Measurements from ENCODE around the gene EML1.

EML1 gene

DNA sequence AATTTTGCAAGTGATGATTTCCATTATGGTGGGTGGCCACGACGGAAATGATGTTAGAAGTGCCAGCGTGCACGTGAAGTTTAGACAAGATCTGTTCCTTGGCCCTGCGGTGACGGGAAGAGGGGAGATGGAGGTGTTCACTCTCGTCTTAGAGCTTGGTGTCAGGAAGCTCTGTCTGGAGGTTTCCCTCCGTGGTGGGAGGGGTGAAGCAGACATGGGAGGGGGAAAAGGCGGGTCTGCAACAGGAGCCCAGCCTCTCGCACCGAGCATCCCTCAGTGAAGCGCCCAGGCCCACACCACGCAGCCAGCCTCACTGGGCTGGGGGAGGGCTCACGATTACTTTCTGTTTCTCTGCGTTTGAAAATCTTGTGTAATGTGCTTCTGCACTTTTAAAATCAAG, 26.3 kb downstream of the EML1 start:
- peak overlapping the region; percentile 23 for H3K4me3 ChIP-seq (ENCODE audit: low read depth, low read length)
- DNase-seq (ENCODE audit: low read depth): peak; percentile 3
- TF ChIP-seq, protein P1, sequence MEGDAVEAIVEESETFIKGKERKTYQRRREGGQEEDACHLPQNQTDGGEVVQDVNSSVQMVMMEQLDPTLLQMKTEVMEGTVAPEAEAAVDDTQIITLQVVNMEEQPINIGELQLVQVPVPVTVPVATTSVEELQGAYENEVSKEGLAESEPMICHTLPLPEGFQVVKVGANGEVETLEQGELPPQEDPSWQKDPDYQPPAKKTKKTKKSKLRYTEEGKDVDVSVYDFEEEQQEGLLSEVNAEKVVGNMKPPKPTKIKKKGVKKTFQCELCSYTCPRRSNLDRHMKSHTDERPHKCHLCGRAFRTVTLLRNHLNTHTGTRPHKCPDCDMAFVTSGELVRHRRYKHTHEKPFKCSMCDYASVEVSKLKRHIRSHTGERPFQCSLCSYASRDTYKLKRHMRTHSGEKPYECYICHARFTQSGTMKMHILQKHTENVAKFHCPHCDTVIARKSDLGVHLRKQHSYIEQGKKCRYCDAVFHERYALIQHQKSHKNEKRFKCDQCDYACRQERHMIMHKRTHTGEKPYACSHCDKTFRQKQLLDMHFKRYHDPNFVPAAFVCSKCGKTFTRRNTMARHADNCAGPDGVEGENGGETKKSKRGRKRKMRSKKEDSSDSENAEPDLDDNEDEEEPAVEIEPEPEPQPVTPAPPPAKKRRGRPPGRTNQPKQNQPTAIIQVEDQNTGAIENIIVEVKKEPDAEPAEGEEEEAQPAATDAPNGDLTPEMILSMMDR (conservative IDR thresholded peaks at IDR 0.05; ENCODE audit: low read depth, low read length): no peak

DNA sequence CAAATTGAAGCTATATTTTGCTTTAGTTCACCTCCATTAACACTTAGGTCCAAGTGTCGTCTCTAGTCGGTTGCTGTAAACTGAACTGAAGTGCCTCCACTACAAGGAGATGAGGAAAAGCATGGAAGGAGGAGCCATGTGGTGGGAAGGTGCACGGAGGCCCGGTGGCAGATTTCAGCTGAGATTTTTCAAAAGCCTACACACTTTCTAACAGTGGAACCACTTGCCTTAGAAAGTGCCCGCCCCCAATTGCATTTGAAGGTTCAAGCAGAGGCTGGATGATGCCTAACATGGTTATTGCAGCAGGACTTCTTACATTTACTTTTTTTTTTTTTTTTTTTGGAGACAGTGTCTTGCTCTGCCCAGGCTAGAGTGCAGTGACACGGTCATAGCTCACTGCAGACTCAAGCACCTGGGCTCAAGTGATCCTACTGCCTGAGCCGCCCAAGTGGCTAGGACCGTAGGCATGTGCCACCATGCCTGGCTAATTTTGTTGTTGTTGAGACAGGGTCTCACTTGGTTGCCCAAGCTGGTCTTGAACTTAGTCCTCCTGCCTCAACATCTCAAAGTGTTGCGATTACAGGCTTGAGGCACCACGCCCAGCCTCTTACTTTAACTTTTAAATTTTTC, 27.6 kb downstream of the EML1 start:
- DNase-seq (ENCODE audit: low read depth): no peak
- TF ChIP-seq, protein P1 (conservative IDR thresholded peaks at IDR 0.05; ENCODE audit: low read depth, low read length): no peak
- no peak overlapping the region for H3K4me3 ChIP-seq (ENCODE audit: low read depth, low read length)

DNA sequence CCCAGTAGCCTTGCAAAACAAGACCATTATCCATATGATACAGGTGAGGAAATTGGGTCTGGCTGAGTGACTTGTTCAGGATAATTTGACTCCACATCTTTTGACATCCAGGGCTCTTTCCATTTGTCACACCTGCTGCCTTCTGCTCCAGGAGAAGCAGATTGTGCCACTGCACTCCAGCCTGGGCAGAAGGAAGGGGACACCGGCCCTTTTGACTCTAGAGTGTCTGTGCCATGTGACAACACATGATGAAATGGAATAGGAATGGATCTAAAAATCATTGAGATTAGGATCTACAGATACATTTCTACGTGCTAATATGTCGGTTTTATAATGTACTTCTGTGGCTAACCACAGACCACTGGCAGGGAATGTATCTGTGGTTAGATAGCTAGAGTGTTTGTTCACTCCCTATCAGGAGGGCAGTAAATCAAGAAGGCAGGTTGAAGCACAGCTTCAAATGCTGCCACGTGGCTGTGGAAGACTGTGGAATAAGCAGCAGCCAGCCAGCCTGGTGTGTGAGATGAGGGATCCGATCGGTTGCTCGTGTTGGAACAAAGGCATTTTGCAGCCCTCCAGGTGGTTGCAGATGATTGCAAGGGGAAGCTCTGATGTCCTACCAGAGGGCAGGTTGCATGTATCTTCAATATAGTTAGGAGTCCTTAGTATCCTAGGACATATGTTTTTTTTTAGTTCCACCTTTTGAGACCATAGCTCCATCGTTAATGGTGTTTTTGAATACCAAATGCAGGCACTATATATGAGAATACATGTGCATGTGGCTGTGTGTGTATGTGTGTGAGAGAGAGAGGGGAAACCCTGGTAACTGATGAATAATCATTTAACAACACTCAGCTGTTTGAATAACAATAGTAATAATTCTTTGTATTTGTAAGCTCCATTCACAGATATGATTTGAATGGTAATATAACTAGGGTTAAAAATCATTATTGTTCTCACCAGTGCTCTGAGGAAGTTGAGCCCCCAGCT, 28.6 kb downstream of the EML1 start:
- H3K4me3 ChIP-seq (ENCODE audit: low read depth, low read length): no peak overlapping the region
- DNase-seq (ENCODE audit: low read depth): peak; percentile 72
- TF ChIP-seq, protein P1 (conservative IDR thresholded peaks at IDR 0.05; ENCODE audit: low read depth, low read length): no peak

- TF ChIP-seq, protein P1 (conservative IDR thresholded peaks at IDR 0.05; ENCODE audit: low read depth, low read length): no peak
- H3K4me3 ChIP-seq (ENCODE audit: low read depth, low read length): no peak overlapping the region
- DNase-seq (ENCODE audit: low read depth): no peak
Observed at GRCh38 chr14:99822800-99823455, 29.7 kb downstream of the EML1 start.

DNA sequence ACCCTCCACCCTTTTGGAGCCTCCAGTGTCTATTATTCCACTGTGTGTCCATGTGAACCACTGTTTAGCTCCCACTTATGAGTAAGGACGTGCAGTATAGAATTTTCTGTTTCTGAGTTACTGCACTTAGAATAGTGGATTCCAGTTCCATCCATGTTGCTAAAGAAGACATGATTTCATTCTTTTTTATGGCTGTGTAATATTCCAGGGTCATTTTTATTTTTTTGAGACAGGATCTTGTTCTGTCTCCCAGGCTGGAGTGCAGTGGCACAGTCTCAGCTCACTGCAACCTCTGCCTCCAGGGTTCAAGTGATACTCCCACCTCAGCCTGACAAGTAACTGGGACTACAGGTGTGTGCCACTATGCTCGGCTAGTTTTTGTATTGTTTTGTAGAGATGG, 31.6 kb downstream of the EML1 start:
- no peak for DNase-seq (ENCODE audit: low read depth)
- H3K4me3 ChIP-seq (ENCODE audit: low read depth, low read length): no peak overlapping the region
- TF ChIP-seq, protein P1 (conservative IDR thresholded peaks at IDR 0.05; ENCODE audit: low read depth, low read length): no peak

DNA sequence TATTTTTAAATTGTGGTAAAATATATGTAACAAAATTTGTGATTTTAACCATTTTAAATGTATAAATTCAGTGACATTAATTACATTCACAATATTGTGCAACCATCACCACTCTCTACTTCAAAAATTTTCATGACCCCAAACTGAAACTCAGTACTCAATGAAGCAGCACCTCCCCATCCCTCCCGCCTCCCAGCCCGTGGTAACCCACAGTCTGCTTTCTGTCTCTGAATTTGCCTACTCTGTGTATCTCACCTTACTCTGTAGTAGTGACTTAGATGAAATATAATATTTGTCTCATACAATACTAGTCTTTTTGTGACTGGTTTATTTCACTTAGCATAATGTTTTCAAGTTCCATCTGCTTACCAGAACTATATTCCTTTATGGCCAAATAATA, 36.2 kb downstream of the EML1 start:
- no peak overlapping the region for H3K4me3 ChIP-seq (ENCODE audit: low read depth, low read length)
- no peak for DNase-seq (ENCODE audit: low read depth)
- TF ChIP-seq, protein P1 (conservative IDR thresholded peaks at IDR 0.05; ENCODE audit: low read depth, low read length): no peak

All from choroid plexus epithelial cell (primary cell).